ENCODE results near the gene DERL3.

- TF ChIP-seq CTCF (IDR thresholded peaks at IDR 0.05) = no peak
- TF ChIP-seq EZH2 (IDR thresholded peaks at IDR 0.05; ENCODE audit: borderline replicate concordance, insufficient read depth, low read depth, low read length, poor library complexity, severe bottlenecking) = no peak
Measured at GRCh38 chr22:23884140-23884539, 45.3 kb upstream of the DERL3 start.

All from B cell (primary cell).